Measurements from ENCODE around the gene TTC39C. TPM values are rescaled to one million over a fixed set of nuclear protein-coding genes. Genes with fewer than 3 reads are reported as not detected.
A peak's percentile ranks its signal among the peaks of the same experiment; 100 is the strongest.

TTC39C gene
- total RNA-seq = 100 to 1,000 TPM; 187 to 226 TPM
- total RNA-seq = 255 to 261 reads per million in 2 donors

DNA sequence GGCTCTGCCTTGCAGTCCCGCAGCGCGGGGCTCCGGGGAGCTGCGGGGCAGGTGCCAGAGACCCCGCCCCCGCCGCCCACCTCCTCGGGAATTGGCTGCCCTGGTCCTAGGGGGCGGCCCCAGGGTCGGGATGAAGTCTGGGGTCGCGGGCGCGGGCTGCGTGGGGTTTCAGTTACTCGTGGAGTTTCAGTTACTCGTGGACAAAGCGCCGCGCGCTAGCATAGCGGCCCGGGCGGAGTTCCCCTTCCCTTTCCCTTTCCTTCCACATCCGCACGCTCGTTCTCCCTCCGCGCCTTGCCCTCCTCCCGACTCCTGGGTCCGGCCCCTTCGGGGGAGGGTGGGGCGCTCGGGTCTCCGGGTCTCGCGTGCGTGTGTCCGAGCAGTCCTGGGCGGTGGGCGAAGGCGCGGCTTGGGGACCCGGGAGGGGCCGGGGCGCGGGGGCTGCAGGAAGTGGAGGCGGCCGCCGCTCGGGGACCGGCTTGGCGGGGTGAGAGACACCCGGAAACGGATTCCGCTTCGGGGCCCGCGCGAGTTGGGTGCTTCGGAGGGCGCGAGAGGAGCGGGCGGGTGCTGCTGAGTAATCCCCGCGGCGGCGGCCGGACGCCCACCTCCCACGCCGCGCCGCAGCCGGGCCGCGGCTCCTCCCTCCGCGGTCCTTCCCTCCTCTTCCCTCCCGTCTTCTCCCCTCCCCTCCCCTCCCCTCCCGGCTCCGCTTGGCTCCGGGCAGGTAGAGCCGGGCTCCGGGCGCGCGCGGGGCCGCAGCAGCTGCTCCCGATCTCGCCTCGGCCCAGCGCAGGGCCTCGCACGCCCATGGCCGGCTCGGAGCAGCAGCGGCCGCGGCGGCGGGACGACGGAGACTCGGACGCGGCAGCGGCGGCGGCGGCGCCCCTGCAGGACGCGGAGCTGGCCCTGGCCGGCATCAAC is at the start of gene TTC39C:
TSS of gene TTC39C (plus strand) at position 693 of the 924 bp plus-strand sequence. CDS start at position 811, 118 bp downstream.
- peaks cover 6% of the 10 kb centered on the region for H3K36me3 Mint-ChIP-seq (ENCODE audit: low read depth)
- DNase-seq (peak; percentile 65 to 80 (median 77)), ATAC-seq (peak; percentile 55)
- peak within 1 kb of the TSS; percentile 97 for H3K27ac Mint-ChIP-seq
- peaks cover 58% of the 10 kb centered on the region for H3K4me1 Mint-ChIP-seq
- no peaks in the 10 kb centered on the region for H3K27me3 Mint-ChIP-seq
- H3K4me3 Mint-ChIP-seq = peak within 1 kb of the TSS; percentile 97
- no peaks in the 10 kb centered on the region for H3K9me3 ChIP-seq (ENCODE audit: control insufficient read depth, low read length, poor library complexity, severe bottlenecking)

DNA sequence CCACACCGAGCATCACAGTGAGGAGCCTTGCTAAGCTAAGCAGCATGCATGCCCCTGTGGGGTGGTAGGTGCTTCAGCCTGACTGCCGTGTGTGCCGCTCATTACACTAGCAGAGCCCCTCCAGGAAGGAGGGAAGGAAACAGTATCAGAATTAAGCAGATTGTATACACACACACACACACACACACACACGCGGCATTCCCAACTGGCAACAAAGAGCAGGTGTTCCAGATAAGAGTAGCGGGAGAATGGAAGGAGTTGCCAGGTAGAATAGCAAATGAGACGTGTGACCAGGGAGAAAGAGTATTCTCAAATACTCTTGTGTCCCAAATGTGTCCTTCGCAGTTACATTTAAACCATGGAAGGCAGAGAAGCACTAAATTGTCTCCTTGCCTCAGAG is 47.6 kb upstream of the TTC39C start:
- H3K36me3 Mint-ChIP-seq (ENCODE audit: low read depth) = peaks cover 3% of the 10 kb centered on the region
- no peak for ATAC-seq
- DNase-seq = no peak
- H3K27ac Mint-ChIP-seq = peak overlapping the region; percentile 96
- peak overlapping the region; percentile 78 for H3K4me3 Mint-ChIP-seq
- peaks cover 64% of the 10 kb centered on the region for H3K4me1 Mint-ChIP-seq
- no peaks in the 10 kb centered on the region for H3K27me3 Mint-ChIP-seq
- H3K9me3 ChIP-seq (ENCODE audit: control insufficient read depth, low read length, poor library complexity, severe bottlenecking) = no peaks in the 10 kb centered on the region

DNA sequence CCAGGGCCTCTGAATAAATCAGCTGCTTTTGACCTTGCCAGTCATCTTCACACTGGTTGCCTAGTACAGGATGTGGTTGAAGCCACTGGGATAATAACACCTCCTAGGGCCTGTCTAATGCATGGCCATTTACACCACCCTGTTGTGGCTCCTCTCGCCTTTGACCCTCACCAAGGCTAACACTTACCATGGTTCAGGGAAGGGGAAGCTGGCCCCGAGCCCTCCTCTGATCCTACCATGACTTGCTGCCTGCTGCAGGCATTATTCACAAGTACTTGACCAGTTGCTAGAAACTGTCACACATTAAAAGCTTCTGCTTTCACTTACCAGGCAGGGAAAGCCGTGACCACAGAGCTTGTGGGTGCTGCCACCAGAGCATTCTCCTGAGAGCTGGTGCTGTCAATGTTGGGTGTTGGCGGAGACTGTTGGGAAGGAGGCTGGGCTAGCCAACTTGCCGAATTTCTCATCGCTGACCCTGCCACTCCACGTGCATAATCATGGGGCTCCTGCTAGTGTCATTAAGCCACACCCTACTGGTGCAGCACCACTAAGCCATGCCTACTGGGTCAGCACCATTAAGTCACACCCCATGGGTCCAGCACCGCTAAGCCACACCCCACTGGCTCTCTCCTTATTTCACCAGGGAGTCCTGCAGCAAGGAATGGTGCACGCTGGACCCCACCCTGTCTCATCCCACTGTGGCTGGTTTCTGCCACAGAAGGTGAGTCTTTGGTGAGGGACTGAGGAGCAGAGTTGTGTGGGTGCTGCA is 47.0 kb upstream of the TTC39C start:
- Mint-ChIP-seq H3K4me1 (peaks cover 68% of the 10 kb centered on the region), H3K27ac (peak overlapping the region; percentile 96), H3K36me3 (ENCODE audit: low read depth) (peaks cover 3% of the 10 kb centered on the region), H3K27me3 (no peaks in the 10 kb centered on the region), H3K4me3 (peak overlapping the region; percentile 78)
- no peaks in the 10 kb centered on the region for H3K9me3 ChIP-seq (ENCODE audit: control insufficient read depth, low read length, poor library complexity, severe bottlenecking)
- ATAC-seq = no peak
- no peak for DNase-seq

DNA sequence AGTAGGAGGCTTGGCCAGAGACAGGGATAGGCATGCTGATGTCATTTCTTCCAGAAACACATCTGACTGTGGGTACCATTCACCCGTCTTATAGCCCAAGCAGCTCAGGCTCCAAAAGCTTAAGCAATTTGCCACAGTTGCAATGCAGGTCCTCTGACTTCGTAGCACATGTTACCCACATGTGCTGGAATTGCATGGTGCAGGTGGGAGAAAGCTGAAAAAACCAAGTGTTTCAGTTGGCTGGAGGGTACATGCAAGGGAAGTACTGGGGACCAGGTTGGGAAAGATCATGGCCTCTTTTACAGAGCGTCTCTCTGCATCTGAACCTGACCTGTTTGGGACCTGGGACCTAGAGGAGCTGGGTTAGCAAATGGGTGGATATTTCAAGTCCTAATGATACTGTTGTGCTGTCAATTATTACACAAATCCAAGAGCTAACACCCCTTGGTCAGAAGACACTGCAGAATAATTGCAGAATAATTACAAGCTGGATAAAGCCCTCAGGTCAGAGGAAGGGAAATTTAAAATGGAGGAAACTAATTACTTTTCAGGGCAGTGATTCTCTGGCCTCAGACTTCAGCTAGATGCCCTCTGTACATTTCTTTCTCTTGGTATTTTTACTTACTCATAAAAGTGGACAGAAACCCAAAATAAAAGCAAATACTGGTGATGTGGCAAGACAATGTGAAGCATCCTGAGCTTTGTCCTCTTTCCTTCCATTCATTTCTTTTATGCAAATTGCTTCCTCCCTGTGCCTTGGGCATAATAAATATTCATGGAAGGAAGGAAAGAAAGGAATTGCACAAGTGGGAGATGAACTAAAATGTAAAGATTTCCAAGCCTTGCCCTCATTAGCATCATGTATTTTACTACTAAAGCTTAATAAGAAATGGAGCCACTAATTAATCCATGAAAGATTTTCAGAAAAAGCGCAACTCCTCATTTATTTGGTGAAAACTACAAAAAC is 45.6 kb upstream of the TTC39C start:
- H3K27ac Mint-ChIP-seq = peak overlapping the region; percentile 96

DNA sequence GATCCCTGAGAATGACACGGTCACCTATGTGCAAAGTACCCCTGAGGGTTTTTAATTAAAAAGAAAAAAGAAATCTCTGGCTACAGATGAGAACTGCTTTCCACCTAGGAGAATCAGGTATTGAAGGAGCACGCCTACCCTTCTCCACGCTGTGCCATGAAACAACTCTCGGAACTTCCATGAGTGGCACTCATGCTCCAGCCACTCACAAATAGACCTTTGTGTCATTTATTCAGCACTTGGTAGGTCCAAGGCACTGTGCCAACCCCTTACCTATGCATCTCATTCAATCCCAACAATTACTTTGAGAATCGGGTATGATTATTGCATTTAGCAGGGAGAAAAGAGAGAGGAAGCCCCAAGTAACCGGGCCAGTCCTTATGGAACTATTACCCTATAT is 44.9 kb upstream of the TTC39C start:
- Mint-ChIP-seq H3K4me1 (peaks cover 61% of the 10 kb centered on the region), H3K27ac (peak overlapping the region; percentile 96), H3K27me3 (no peaks in the 10 kb centered on the region), H3K4me3 (no peak overlapping the region), H3K36me3 (ENCODE audit: low read depth) (peaks cover 3% of the 10 kb centered on the region)
- DNase-seq (no peak), ATAC-seq (no peak)
- no peaks in the 10 kb centered on the region for H3K9me3 ChIP-seq (ENCODE audit: control insufficient read depth, low read length, poor library complexity, severe bottlenecking)

More for the DNA sequence above, 45.6 kb upstream of the TTC39C start:
- no peak for DNase-seq
- Mint-ChIP-seq H3K36me3 (ENCODE audit: low read depth) (peaks cover 3% of the 10 kb centered on the region), H3K27me3 (no peaks in the 10 kb centered on the region), H3K4me1 (peaks cover 69% of the 10 kb centered on the region), H3K4me3 (no peak overlapping the region)
- ATAC-seq = no peak
- no peaks in the 10 kb centered on the region for H3K9me3 ChIP-seq (ENCODE audit: control insufficient read depth, low read length, poor library complexity, severe bottlenecking)

DNA sequence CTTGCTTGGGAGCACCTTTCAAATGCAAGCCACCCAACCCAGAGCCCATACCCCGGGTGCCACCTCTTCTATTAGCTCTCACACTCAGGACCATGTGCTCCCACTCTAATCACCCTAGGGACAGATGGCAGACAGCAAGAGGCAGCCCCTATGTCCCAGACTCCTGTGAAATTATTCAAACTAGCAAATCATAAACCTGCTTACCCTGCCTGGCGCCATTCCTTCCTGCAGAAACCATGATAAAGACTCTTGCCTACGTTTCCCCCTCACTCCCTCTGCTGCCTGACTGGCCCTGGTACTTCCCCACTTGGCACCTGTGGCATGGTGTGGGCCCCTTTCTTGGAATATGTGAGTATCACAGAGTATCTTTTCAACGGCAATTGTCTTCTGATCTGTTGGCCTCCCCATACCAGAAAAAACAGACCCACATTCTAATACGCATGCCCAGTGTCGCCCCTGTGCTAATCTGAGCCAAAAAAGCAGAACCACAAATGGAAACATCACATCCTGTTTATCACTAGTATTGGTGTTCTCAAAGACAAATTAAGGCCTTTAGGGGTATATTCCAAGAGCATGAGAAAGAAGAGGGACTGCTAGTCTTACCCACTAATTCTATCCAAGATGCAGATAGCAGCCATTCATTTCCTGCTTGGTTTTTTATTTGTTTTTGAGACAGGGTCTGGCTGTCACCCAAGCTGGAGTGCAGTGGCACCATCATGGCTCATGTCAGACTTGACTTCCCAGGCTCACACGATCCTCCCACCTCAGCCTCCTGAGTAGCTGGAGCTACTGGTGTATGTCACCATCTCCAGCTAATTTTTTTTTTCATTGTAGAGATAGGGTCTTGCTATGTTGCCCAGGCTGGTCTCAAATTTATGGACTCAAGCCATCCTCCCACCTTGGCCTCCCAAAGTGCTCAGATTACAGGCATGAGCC is 44.1 kb upstream of the TTC39C start:
- no peaks in the 10 kb centered on the region for H3K9me3 ChIP-seq (ENCODE audit: control insufficient read depth, low read length, poor library complexity, severe bottlenecking)
- peak; percentile 29 to 68 (median 50) for DNase-seq
- peaks cover 54% of the 10 kb centered on the region for H3K4me1 Mint-ChIP-seq
- peak; percentile 57 for ATAC-seq
- H3K4me3 Mint-ChIP-seq = peak overlapping the region; percentile 31
- H3K27me3 Mint-ChIP-seq = no peaks in the 10 kb centered on the region
- H3K36me3 Mint-ChIP-seq (ENCODE audit: low read depth) = peaks cover under 1% of the 10 kb centered on the region
- H3K27ac Mint-ChIP-seq = peak overlapping the region; percentile 96

DNA sequence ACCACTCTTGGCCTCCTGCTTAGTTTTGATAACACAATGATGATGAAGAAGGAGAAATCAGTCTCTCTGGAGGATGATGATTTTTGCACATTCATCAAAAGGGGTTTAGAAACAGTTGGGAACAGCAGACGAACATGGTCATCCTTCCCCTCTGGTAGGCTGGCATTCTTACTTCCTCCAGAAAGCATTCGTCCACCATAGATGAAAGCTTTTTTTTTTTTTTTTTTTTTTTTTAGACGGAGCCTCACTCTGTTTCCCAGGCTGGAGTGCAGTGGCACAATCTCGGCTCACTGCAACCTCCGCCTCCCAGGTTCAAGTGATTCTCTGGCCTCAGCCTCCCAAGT is 43.5 kb upstream of the TTC39C start:
- no peaks in the 10 kb centered on the region for H3K9me3 ChIP-seq (ENCODE audit: control insufficient read depth, low read length, poor library complexity, severe bottlenecking)
- Mint-ChIP-seq H3K4me1 (peaks cover 48% of the 10 kb centered on the region), H3K36me3 (ENCODE audit: low read depth) (no peaks in the 10 kb centered on the region), H3K4me3 (peak overlapping the region; percentile 31), H3K27me3 (no peaks in the 10 kb centered on the region), H3K27ac (peak overlapping the region; percentile 96)
- ATAC-seq = no peak
- no peak for DNase-seq

DNA sequence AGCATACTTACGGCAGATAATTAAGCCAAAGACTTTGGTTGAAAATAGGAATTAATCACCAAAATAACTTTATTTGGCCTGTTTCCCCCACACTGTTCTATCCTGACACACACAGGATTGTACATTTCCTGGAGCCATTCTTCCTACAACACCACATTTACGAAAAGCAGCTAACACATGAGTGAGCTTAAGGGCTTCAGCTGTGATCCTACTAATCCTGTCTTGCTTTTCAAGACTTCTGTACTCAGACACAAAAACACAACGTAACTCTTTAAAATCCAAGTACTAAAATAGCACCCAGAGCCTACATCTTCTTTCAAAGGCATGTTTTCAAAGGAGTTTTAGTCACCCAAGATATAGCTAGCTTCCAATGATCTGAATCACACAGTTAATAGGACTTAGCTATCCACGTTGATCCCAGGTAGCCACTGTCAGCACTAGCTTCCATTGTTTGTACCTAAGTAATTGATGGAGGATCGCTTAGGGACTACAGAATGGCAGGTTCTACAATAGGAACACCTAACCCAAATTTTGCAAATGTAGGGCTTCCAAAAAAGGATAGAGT is 42.8 kb upstream of the TTC39C start:
- Mint-ChIP-seq H3K4me3 (peak overlapping the region; percentile 68), H3K27ac (peak overlapping the region; percentile 96), H3K4me1 (peaks cover 46% of the 10 kb centered on the region), H3K36me3 (ENCODE audit: low read depth) (no peaks in the 10 kb centered on the region), H3K27me3 (no peaks in the 10 kb centered on the region)
- ATAC-seq (no peak), DNase-seq (no peak)
- no peaks in the 10 kb centered on the region for H3K9me3 ChIP-seq (ENCODE audit: control insufficient read depth, low read length, poor library complexity, severe bottlenecking)

DNA sequence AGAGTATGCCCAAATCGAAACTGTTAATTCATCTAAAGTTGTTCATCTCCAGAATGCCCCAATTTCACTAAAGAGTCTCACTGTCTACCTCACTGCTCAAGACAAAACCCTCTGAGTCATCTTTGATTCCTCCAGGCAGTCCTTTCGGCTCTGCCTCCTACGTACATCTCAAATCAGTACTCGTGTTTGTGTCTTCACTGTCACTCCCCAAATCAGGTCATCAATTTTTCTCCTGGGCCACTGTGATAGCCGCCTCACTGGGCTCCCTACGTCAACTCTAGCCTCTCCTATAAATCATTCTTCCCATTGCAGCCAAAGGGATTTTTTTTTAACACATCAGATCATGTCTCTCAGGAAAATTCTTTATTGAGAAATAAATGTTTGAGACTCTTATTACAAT is 42.1 kb upstream of the TTC39C start:
- Mint-ChIP-seq H3K27me3 (no peaks in the 10 kb centered on the region), H3K27ac (peak overlapping the region; percentile 96), H3K36me3 (ENCODE audit: low read depth) (peaks cover 3% of the 10 kb centered on the region), H3K4me3 (peak overlapping the region; percentile 68), H3K4me1 (peaks cover 40% of the 10 kb centered on the region)
- ATAC-seq (peak; percentile 89), DNase-seq (peak in 1 of 3 donors; percentile 40)
- H3K9me3 ChIP-seq (ENCODE audit: control insufficient read depth, low read length, poor library complexity, severe bottlenecking) = no peaks in the 10 kb centered on the region

DNA sequence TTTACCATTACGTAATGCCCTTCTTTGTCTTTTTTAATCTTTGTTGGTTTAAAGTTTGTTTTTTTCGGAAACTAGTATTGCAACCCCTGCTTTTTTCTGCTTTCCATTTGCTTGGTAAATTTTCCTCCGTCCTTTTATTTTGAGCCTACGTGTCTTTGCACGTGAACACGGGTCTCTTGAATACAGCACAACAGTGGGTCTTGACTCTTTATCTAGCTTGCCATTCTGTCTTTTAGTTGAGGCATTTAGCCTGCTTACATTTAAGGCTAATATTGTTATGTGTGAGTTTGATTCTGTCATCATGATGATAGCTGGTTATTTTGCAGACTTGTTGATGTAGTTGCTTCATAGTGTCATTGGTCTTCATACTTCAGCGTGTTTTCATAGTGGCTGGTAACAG is 37.5 kb upstream of the TTC39C start:
- no peak for DNase-seq
- peaks cover 19% of the 10 kb centered on the region for H3K4me1 Mint-ChIP-seq

DNA sequence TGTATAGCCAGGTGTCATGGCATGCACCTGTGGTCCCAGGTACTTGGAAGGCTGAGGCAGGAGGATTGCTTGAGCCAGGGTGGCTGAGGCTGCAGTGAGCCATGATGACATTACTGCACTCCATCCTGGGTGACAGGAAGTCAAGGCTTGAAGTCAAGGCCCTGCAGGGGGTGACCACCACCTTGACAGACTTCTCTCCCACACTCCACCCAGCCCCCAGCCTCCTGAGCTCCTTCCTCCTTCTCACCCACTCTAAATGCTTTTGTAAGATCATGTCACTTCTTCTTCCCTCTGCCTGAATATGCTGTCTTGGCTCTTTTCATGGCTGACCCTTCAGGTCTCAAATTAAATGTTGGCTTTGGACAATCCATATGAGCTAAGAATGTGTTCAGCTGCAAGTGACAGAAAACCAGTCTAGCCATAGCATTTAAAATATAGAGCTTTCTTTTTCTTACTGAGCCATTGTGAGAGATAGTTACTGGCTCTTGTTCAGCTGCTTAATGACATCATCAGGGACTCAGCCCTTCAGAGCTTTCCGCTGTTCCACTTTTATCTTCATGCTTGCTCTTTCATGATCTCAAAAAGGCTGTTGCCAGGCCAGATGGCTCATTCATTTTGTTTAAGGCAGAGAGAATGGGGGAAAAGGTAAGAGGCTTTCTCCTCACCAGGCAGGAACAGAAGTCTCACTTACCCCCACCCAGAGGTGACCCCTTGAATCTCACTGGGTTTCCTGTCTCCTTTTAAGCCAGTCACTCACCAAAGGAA is 36.7 kb upstream of the TTC39C start:
- DNase-seq = no peak
- no peaks in the 10 kb centered on the region for H3K9me3 ChIP-seq (ENCODE audit: control insufficient read depth, low read length, poor library complexity, severe bottlenecking)
- peaks cover 18% of the 10 kb centered on the region for H3K4me1 Mint-ChIP-seq
- H3K4me3 Mint-ChIP-seq = peak overlapping the region; percentile 8
- H3K36me3 Mint-ChIP-seq (ENCODE audit: low read depth) = peaks cover 9% of the 10 kb centered on the region
- ATAC-seq = peak; percentile 83
- H3K27me3 Mint-ChIP-seq = no peaks in the 10 kb centered on the region
- H3K27ac Mint-ChIP-seq = peak overlapping the region; percentile 39

More for the DNA sequence above, 37.5 kb upstream of the TTC39C start:
- ATAC-seq = no peak
- no peaks in the 10 kb centered on the region for H3K9me3 ChIP-seq (ENCODE audit: control insufficient read depth, low read length, poor library complexity, severe bottlenecking)
- H3K27me3 Mint-ChIP-seq = no peaks in the 10 kb centered on the region
- H3K4me3 Mint-ChIP-seq = no peak overlapping the region
- H3K27ac Mint-ChIP-seq = no peak overlapping the region
- H3K36me3 Mint-ChIP-seq (ENCODE audit: low read depth) = peaks cover 3% of the 10 kb centered on the region
